Hepatocyte (in vitro differentiated cells): ENCODE measurements around the gene YEATS2.

Source experiments
- CTCF ChIP-seq: fragments of 200-600 bp; sonication (generic); IDR thresholded peaks from 2 replicates; pipeline ENCODE4 v1.5.1; 2016; ENCODE audit warnings: antibody characterized with exemption, mild to moderate bottlenecking; ENCODE audit not compliant: poor library complexity
- EZH2 ChIP-seq: fragments of 200-600 bp; sonication (generic); IDR thresholded peaks from 2 replicates; pipeline ENCODE4 v1.6.1; 2016; ENCODE audit warnings: antibody characterized with exemption, mild to moderate bottlenecking, borderline replicate concordance

GRCh38 chr3:183731611-183732010 is 34.0 kb downstream of the YEATS2 start:
- TF ChIP-seq CTCF: no peak
- no peak for TF ChIP-seq EZH2
